Lung (tissue), 12 donors: Measurements from ENCODE around the gene STARD4. TPM values are rescaled to one million over a fixed set of nuclear protein-coding genes. Genes with fewer than 3 reads are reported as not detected.

Experiments
- ATAC-seq: fragments of 200-7000 bp; cut with Tn5 transposase; one replicate; pipeline ENCODE4 v1.9.1; 2020; ENCODE audit warnings: moderate number of reproducible peaks; ENCODE audit not compliant: insufficient read depth, low FRiP score
- DNase-seq, 3 donors: peaks; one replicate each; pipeline ENCODE4 v3.0.0-alpha.2; 2013 to 2017
- H3K27ac ChIP-seq, 2 donors: one replicate each; pipeline ENCODE4 v1.5.1; 2013; ENCODE audit warnings: mild to moderate bottlenecking in 2 of 2, moderate library complexity in 2 of 2, control low read depth in 1 of 2, inconsistent platforms in 1 of 2, low read depth in 1 of 2, low read length in 1 of 2
- H3K27me3 ChIP-seq, 3 donors: one replicate each; pipeline ENCODE4 v1.5.1; 2013; ENCODE audit warnings: low read length in 2 of 3; ENCODE audit not compliant: control insufficient read depth in 3 of 3, insufficient read depth in 3 of 3
- H3K36me3 ChIP-seq, 4 donors: one replicate each; pipeline ENCODE4 v1.5.1; 2013; ENCODE audit warnings: low read length in 4 of 4, mild to moderate bottlenecking in 1 of 4, moderate library complexity in 1 of 4; ENCODE audit not compliant: control insufficient read depth in 4 of 4, insufficient read depth in 4 of 4
- H3K4me1 ChIP-seq, 5 donors: one replicate each; pipeline ENCODE4 v1.5.1; 2013; ENCODE audit warnings: low read length in 5 of 5, mild to moderate bottlenecking in 2 of 5, moderate library complexity in 1 of 5; ENCODE audit not compliant: control insufficient read depth in 5 of 5, insufficient read depth in 5 of 5
- H3K4me3 ChIP-seq: one replicate; pipeline ENCODE4 v1.5.1; 2013; ENCODE audit warnings: mild to moderate bottlenecking, control low read depth, moderate library complexity
- H3K9ac ChIP-seq, 2 donors: one replicate each; pipeline ENCODE4 v1.5.1; 2013; ENCODE audit warnings: low read length in 2 of 2, control low read depth in 1 of 2; ENCODE audit not compliant: insufficient read depth in 1 of 2
- H3K9me3 ChIP-seq, 4 donors: one replicate each; pipeline ENCODE4 v1.5.1; 2013; ENCODE audit warnings: low read length in 3 of 4, mild to moderate bottlenecking in 1 of 4, moderate library complexity in 1 of 4; ENCODE audit not compliant: control insufficient read depth in 4 of 4, insufficient read depth in 3 of 4
- CTCF ChIP-seq: IDR thresholded peaks from 2 replicates; pipeline ENCODE4 v1.5.1; 2012; ENCODE audit warnings: mild to moderate bottlenecking; ENCODE audit errors: control extremely low read depth, extremely low read depth
- WGBS, 2 donors: extraction: QIAGEN DNeasy Blood & Tissue Kit; methylation state at CpG; one replicate each; pipeline ENCODE4 v1.1.7; 2013; 5-methylcytosine and 5-hydroxymethylcytosine counted together
- polyA plus RNA-seq, 2 donors: library from polyadenylated mRNA; stranded (reverse); fragments of 200-250 nt; gene quantifications; one replicate each; pipeline ENCODE4 v1.2.1, GENCODE V29; 2013
- total RNA-seq, 2 donors: library from RNA; depleted of rRNA in 1 of 2; stranded (reverse); fragments of >200 nt in 1 of 2; gene quantifications; one replicate each; pipeline ENCODE4 v1.2.1, GENCODE V29; 2014 to 2021
- donor health status: control.
- donor health status: control.
- donor health status: Bipolar disorder and iron deficiency.
- donor health status: healthy.
- donor health status: DM: yes; HTN: yes; CAD: no.

Gene STARD4
- total and polyA plus RNA-seq, 4 donors: 20.0 to 90.6 (median 35.5) TPM

- Histone ChIP-seq H3K27ac (no peak overlapping the region), H3K4me1 (peaks cover 1 to 39% (median 5%) of the 10 kb centered on the region in 5 donors), H3K36me3 (no peaks in the 10 kb centered on the region), H3K27me3 (no peaks in the 10 kb centered on the region), H3K9ac (no peak overlapping the region), H3K4me3 (no peak overlapping the region), H3K9me3 (peaks cover 0 to 4% (median 2%) of the 10 kb centered on the region in 4 donors)
- DNase-seq: no peak
- no peak for ATAC-seq
- 94 to 100% methylated on average over 1 of the region's 1 CpG for WGBS, 2 donors
- no peak for TF ChIP-seq CTCF
These were observed 23.7 kb upstream of the STARD4 start for GRCh38 chr5:111535879-111536549.

- no peak for ATAC-seq
- H3K27ac ChIP-seq: no peak overlapping the region
- 44 to 52% methylated on average over 5 of the region's 5 CpGs for WGBS, 2 donors
- H3K9me3 ChIP-seq: peaks cover 0 to 4% (median 2%) of the 10 kb centered on the region in 4 donors
- H3K9ac ChIP-seq: peak overlapping the region in 1 of 2 donors; percentile 35
- no peaks in the 10 kb centered on the region for H3K36me3 ChIP-seq
- no peaks in the 10 kb centered on the region for H3K27me3 ChIP-seq
- peaks cover 1 to 39% (median 5%) of the 10 kb centered on the region in 5 donors for H3K4me1 ChIP-seq
- TF ChIP-seq CTCF: no peak
- no peak overlapping the region for H3K4me3 ChIP-seq
- peak; percentile 22 to 56 (median 53) for DNase-seq
These were observed 20.7 kb upstream of the STARD4 start for GRCh38 chr5:111532886-111533582.

GRCh38 chr5:111530298-111530740 is 18.0 kb upstream of the STARD4 start:
- peak overlapping the region; percentile 35 to 56 for H3K27ac ChIP-seq
- H3K36me3 ChIP-seq: no peaks in the 10 kb centered on the region
- no peak overlapping the region for H3K4me3 ChIP-seq
- H3K27me3 ChIP-seq: no peaks in the 10 kb centered on the region
- no peak for TF ChIP-seq CTCF
- peaks cover 1 to 16% (median 5%) of the 10 kb centered on the region in 5 donors for H3K4me1 ChIP-seq
- H3K9ac ChIP-seq: no peak overlapping the region
- 13 to 24% methylated on average over 10 of the region's 10 CpGs for WGBS, 2 donors
- DNase-seq: peak in 2 of 3 donors; percentile 22 to 50
- peak; percentile 93 for ATAC-seq
- H3K9me3 ChIP-seq: peaks cover 0 to 4% (median 2%) of the 10 kb centered on the region in 4 donors
